HepG2 (cell line): Measurements from ENCODE around the gene SURF2. TPM values are rescaled to one million over a fixed set of nuclear protein-coding genes. Genes with fewer than 3 reads are reported as not detected.
A peak's percentile ranks its signal among the peaks of the same experiment; 100 is the strongest.

Experiments
- CENPT ChIP-seq: sonication (generic); formaldehyde crosslinking; IDR thresholded peaks from 2 replicates; pipeline ENCODE4 v1.8.0; 2022; ENCODE audit warnings: low read depth, mild to moderate bottlenecking, moderate library complexity, missing genetic modification reagents
- GPN1 ChIP-seq: sonication (generic); formaldehyde crosslinking; IDR thresholded peaks from 2 replicates; pipeline ENCODE4 v1.5.1; 2020; ENCODE audit warnings: missing genetic modification reagents, borderline replicate concordance
- MBNL3 ChIP-seq: fragments of 250-450 bp; sonication (Bioruptor Pico); conservative IDR thresholded peaks from 2 replicates; pipeline ENCODE4 v1.8.0; 2022; ENCODE audit warnings: mild to moderate bottlenecking, inconsistent platforms
- MED13 ChIP-seq: sonication (generic); formaldehyde crosslinking; IDR thresholded peaks from 2 replicates; pipeline ENCODE4 v1.5.0; 2020; ENCODE audit warnings: missing genetic modification reagents
- MEF2D ChIP-seq: sonication (generic); formaldehyde crosslinking; IDR thresholded peaks from 2 replicates; pipeline ENCODE4 v1.5.1; 2020; ENCODE audit warnings: mild to moderate bottlenecking, missing genetic modification reagents
- NFE2 ChIP-seq: sonication (generic); formaldehyde crosslinking; IDR thresholded peaks from 2 replicates; pipeline ENCODE4 v1.4.0; 2020; ENCODE audit warnings: missing genetic modification reagents
- NONO ChIP-seq, 2 experiments: fragments of 450-650 bp in 1 of 2; sonication (generic) in 1 of 2; formaldehyde crosslinking in 1 of 2; IDR thresholded peaks in 1 of 2; conservative IDR thresholded peaks in 1 of 2; 2 replicates each; pipeline versions ENCODE4 v1.6.1 to v1.8.0; 2017 to 2022; ENCODE audit warnings: mild to moderate bottlenecking in 1 of 2, missing genetic modification reagents in 1 of 2, moderate library complexity in 1 of 2
- ONECUT2 ChIP-seq: sonication (generic); formaldehyde crosslinking; IDR thresholded peaks from 2 replicates; pipeline ENCODE4 v1.4.0; 2020; ENCODE audit warnings: missing genetic modification reagents
- RBAK ChIP-seq: sonication (generic); formaldehyde crosslinking; IDR thresholded peaks from 2 replicates; pipeline ENCODE4 v1.5.1; 2020; ENCODE audit warnings: mild to moderate bottlenecking, missing genetic modification reagents
- RXRA ChIP-seq: sonication (generic); formaldehyde crosslinking; IDR thresholded peaks from 2 replicates; pipeline ENCODE4 v1.5.1; 2020; ENCODE audit warnings: missing genetic modification reagents
- SRF ChIP-seq: IDR thresholded peaks from 2 replicates; pipeline ENCODE4 v1.6.1; 2011; ENCODE audit warnings: mild to moderate bottlenecking, low read depth, low read length, moderate library complexity
- ZNF34 ChIP-seq: sonication (generic); formaldehyde crosslinking; IDR thresholded peaks from 2 replicates; pipeline ENCODE4 v1.4.0; 2020; ENCODE audit warnings: mild to moderate bottlenecking, missing genetic modification reagents, borderline replicate concordance
- ZNF543 ChIP-seq: sonication (generic); formaldehyde crosslinking; IDR thresholded peaks from 2 replicates; pipeline ENCODE4 v1.4.0; 2020; ENCODE audit warnings: mild to moderate bottlenecking, missing genetic modification reagents
- ZNF615 ChIP-seq: sonication (generic); formaldehyde crosslinking; IDR thresholded peaks from 2 replicates; pipeline ENCODE4 v1.5.0; 2020; ENCODE audit warnings: mild to moderate bottlenecking, missing genetic modification reagents, borderline replicate concordance
- polyA plus RNA-seq, 8 experiments: library from polyadenylated mRNA; depleted of rRNA in 3 of 8; stranded (reverse) in 7 of 8; unstranded in 1 of 8; fragments of >200 nt; fragmentation: Illumina TruSeq in 4 of 8; extraction: Trizol in 4 of 8; gene quantifications; 2 replicates each; pipeline versions ENCODE4 v1.2.1 to v1.2.3, GENCODE V29; 2011 to 2016; ENCODE audit warnings: low read depth in 4 of 8, missing spikeins in 1 of 8, mixed read lengths in 1 of 8; ENCODE audit not compliant: insufficient read depth in 1 of 8
- total RNA-seq, 5 experiments: library from RNA; depleted of rRNA; stranded (reverse); fragments of >200 nt; fragmentation: Illumina TruSeq; extraction: Trizol; gene quantifications; 2 replicates each; pipeline ENCODE4 v1.2.3, GENCODE V29; 2016; ENCODE audit warnings: low read depth in 1 of 5
- TF ChIP-seq, protein P1 (sequence below): sonication (generic); formaldehyde crosslinking; IDR thresholded peaks from one replicate; pipeline ENCODE4 v1.5.1; 2020; ENCODE audit warnings: mild to moderate bottlenecking, missing genetic modification reagents; ENCODE audit errors: not compliant biosample characterization
- TF ChIP-seq, protein P2 (sequence below): IDR thresholded peaks from 2 replicates; pipeline ENCODE4 v1.6.1; 2016; ENCODE audit warnings: mild to moderate bottlenecking
- TF ChIP-seq, protein P3 (sequence below): sonication (generic); formaldehyde crosslinking; IDR thresholded peaks from 2 replicates; pipeline ENCODE4 v1.5.0; 2020; ENCODE audit warnings: missing genetic modification reagents

The SURF2 gene
- total and polyA plus RNA-seq, 2 of the 13 experiments (the other 11 are each of a cell fraction or from before 2014, with no cell fraction given): 6.3 to 13.6 TPM

DNA sequence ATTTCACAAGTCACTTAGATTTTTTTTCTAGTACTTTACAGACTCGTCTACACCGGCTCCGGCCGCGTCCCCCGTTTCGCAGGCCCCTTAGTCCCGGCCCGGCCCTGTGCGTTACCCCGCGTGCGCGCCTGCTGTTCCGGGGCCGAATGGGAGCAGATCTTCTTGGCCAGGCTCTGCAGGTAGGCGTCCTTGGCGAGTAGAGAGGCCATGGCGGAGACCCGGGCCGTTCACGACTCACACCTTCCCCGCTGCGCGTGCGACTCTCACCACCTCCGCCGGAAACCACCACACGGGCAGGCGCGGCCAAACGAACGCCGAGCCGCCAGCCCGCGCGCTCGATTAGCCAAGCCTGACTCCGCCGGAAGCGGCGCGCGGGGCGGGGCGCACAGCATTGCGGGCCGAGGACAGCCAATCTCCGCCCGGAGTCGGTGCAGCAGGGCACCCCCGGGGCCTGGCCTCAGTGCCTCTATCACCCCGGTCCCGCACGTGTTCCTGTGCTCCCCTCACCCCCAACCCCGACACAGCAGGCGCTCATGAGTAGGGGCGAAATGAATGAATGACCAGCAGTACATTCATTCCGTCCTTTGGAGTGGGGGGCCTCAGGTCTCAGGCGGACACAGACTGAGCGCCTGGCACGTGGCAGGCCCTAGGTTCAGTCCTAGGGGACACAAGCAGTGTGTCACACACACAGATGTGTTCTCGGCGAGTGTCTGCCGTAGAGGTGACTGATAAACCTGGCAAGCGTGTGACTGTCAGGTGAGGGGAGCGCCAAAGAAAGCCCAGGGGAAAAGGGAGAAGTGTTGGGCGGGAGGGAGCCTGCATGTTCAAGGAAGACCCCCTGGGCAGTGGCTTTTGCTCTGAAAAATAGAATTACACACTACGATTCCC lies 20.2 kb upstream of the SURF2 start, which contains the start of gene SURF6 (continued):
- TF ChIP-seq MBNL3 (no peak), NFE2 (CRISPR knock-in tag) (no peak), MED13 (CRISPR knock-in tag) (peak; percentile 95), GPN1 (CRISPR knock-in tag) (no peak; the same call in 1 of the 2 replicates), ZNF543 (peak; percentile 90), CENPT (CRISPR knock-in tag) (no peak), RBAK (CRISPR knock-in tag) (no peak), ZNF615 (CRISPR knock-in tag) (no peak), MEF2D (0 out of 2 replicates have a peak, but pooled peaks have one; percentile 80), ONECUT2 (CRISPR knock-in tag) (no peak), SRF (peak; percentile 98), ZNF34 (CRISPR knock-in tag) (0 out of 2 replicates have a peak, but pooled peaks have one; percentile 56), NONO (IDR thresholded peaks at IDR 0.05) (no peak), NONO (CRISPR knock-in tag; conservative IDR thresholded peaks at IDR 0.05) (peak; percentile 99), RXRA (CRISPR knock-in tag) (peak; percentile 86)
- TF ChIP-seq, protein P1, sequence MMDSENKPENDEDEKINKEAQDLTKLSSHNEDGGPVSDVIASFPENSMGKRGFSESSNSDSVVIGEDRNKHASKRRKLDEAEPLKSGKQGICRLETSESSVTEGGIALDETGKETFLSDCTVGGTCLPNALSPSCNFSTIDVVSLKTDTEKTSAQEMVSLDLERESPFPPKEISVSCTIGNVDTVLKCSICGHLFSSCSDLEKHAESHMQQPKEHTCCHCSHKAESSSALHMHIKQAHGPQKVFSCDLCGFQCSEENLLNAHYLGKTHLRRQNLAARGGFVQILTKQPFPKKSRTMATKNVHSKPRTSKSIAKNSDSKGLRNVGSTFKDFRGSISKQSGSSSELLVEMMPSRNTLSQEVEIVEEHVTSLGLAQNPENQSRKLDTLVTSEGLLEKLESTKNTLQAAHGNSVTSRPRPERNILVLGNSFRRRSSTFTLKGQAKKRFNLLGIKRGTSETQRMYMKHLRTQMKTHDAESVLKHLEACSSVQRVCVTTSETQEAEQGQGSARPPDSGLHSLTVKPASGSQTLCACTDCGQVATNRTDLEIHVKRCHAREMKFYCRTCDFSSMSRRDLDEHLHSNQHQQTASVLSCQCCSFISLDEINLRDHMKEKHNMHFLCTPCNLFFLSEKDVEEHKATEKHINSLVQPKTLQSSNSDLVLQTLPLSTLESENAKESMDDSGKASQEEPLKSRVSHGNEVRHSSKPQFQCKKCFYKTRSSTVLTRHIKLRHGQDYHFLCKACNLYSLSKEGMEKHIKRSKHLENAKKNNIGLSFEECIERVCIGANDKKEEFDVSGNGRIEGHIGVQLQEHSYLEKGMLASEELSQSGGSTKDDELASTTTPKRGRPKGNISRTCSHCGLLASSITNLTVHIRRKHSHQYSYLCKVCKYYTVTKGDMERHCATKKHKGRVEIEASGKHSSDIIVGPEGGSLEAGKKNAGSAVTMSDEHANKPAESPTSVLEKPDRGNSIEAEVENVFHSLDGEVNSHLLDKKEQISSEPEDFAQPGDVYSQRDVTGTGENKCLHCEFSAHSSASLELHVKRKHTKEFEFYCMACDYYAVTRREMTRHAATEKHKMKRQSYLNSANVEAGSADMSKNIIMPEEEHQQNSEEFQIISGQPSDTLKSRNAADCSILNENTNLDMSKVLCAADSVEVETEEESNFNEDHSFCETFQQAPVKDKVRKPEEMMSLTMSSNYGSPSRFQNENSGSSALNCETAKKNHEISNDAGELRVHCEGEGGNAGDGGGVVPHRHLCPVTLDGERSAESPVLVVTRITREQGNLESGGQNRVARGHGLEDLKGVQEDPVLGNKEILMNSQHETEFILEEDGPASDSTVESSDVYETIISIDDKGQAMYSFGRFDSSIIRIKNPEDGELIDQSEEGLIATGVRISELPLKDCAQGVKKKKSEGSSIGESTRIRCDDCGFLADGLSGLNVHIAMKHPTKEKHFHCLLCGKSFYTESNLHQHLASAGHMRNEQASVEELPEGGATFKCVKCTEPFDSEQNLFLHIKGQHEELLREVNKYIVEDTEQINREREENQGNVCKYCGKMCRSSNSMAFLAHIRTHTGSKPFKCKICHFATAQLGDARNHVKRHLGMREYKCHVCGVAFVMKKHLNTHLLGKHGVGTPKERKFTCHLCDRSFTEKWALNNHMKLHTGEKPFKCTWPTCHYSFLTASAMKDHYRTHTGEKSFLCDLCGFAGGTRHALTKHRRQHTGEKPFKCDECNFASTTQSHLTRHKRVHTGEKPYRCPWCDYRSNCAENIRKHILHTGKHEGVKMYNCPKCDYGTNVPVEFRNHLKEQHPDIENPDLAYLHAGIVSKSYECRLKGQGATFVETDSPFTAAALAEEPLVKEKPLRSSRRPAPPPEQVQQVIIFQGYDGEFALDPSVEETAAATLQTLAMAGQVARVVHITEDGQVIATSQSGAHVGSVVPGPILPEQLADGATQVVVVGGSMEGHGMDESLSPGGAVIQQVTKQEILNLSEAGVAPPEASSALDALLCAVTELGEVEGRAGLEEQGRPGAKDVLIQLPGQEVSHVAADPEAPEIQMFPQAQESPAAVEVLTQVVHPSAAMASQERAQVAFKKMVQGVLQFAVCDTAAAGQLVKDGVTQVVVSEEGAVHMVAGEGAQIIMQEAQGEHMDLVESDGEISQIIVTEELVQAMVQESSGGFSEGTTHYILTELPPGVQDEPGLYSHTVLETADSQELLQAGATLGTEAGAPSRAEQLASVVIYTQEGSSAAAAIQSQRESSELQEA (CRISPR knock-in tag): peak; percentile 75
- TF ChIP-seq, protein P2, sequence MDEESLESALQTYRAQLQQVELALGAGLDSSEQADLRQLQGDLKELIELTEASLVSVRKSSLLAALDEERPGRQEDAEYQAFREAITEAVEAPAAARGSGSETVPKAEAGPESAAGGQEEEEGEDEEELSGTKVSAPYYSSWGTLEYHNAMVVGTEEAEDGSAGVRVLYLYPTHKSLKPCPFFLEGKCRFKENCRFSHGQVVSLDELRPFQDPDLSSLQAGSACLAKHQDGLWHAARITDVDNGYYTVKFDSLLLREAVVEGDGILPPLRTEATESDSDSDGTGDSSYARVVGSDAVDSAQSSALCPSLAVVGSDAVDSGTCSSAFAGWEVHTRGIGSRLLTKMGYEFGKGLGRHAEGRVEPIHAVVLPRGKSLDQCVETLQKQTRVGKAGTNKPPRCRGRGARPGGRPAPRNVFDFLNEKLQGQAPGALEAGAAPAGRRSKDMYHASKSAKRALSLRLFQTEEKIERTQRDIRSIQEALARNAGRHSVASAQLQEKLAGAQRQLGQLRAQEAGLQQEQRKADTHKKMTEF (CRISPR knock-in tag): peak; percentile 93
- TF ChIP-seq, protein P3, sequence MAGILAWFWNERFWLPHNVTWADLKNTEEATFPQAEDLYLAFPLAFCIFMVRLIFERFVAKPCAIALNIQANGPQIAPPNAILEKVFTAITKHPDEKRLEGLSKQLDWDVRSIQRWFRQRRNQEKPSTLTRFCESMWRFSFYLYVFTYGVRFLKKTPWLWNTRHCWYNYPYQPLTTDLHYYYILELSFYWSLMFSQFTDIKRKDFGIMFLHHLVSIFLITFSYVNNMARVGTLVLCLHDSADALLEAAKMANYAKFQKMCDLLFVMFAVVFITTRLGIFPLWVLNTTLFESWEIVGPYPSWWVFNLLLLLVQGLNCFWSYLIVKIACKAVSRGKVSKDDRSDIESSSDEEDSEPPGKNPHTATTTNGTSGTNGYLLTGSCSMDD (CRISPR knock-in tag): no peak
